Transverse colon (tissue), 4 donors: ENCODE data around the gene DDX49.

Experiments
- EP300 ChIP-seq: sonication (generic); formaldehyde crosslinking; IDR thresholded peaks from one replicate; pipeline ENCODE4 v1.6.1; 2017; ENCODE audit warnings: antibody characterized with exemption, low read depth
- POLR2A ChIP-seq: fragments of 450-650 bp; IDR thresholded peaks from one replicate; pipeline ENCODE4 v1.6.1; 2016; ENCODE audit warnings: antibody characterized with exemption, mild to moderate bottlenecking, moderate library complexity
- POLR2AphosphoS5 ChIP-seq, 3 donors: sonication (generic); formaldehyde crosslinking; IDR thresholded peaks; one replicate each; pipeline ENCODE4 v1.6.1; 2016; ENCODE audit warnings: antibody characterized with exemption in 3 of 3
- TF ChIP-seq, protein P1 (sequence below), 5 experiments: fragments of 200-600 bp in 3 of 5; fragments of 450-650 bp in 2 of 5; sonication (generic) in 3 of 5; IDR thresholded peaks; 1 replicate in 2 of 5; 2 replicates in 3 of 5; pipeline ENCODE4 v1.5.1; 2016 to 2017; ENCODE audit warnings: antibody characterized with exemption in 5 of 5, inconsistent platforms in 3 of 5, mild to moderate bottlenecking in 2 of 5, moderate library complexity in 1 of 5

DNA sequence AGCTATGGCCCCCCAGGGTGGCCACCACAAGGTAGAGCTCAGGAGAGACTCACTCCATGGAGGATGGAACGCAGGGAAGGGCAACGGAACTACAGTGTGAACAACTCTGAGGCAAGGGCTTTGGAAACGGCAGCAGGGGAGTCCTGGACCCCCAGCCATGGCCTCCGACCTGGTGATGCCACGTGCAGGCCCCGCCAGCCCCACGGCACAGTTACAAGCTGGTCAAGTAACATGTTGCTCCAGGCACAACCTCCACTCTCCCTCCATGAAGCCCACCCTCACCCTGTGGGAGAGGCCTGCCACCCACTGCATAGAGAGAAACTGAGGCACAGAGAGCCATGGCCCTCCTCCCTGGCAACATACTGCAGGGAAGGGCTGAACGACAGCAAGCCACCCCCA is 14.5 kb upstream of the DDX49 start:
- TF ChIP-seq, protein P1, sequence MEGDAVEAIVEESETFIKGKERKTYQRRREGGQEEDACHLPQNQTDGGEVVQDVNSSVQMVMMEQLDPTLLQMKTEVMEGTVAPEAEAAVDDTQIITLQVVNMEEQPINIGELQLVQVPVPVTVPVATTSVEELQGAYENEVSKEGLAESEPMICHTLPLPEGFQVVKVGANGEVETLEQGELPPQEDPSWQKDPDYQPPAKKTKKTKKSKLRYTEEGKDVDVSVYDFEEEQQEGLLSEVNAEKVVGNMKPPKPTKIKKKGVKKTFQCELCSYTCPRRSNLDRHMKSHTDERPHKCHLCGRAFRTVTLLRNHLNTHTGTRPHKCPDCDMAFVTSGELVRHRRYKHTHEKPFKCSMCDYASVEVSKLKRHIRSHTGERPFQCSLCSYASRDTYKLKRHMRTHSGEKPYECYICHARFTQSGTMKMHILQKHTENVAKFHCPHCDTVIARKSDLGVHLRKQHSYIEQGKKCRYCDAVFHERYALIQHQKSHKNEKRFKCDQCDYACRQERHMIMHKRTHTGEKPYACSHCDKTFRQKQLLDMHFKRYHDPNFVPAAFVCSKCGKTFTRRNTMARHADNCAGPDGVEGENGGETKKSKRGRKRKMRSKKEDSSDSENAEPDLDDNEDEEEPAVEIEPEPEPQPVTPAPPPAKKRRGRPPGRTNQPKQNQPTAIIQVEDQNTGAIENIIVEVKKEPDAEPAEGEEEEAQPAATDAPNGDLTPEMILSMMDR (IDR thresholded peaks at IDR 0.05): no peak
- no peak for TF ChIP-seq EP300
- no peak for TF ChIP-seq POLR2AphosphoS5 (IDR thresholded peaks at IDR 0.05)
- no peak for TF ChIP-seq POLR2A
